GM10847 (cell line): ENCODE data around the gene TMEM98.

ENCODE experiments used
- POLR2A ChIP-seq: IDR thresholded peaks from 2 replicates; pipeline ENCODE4 v1.6.1; 2011; ENCODE audit not compliant: insufficient read length; ENCODE audit errors: extremely low read depth

TMEM98 gene

GRCh38 chr17:32909787-32910369, 18.1 kb upstream of the TMEM98 start:
- no peak for TF ChIP-seq POLR2A

DNA sequence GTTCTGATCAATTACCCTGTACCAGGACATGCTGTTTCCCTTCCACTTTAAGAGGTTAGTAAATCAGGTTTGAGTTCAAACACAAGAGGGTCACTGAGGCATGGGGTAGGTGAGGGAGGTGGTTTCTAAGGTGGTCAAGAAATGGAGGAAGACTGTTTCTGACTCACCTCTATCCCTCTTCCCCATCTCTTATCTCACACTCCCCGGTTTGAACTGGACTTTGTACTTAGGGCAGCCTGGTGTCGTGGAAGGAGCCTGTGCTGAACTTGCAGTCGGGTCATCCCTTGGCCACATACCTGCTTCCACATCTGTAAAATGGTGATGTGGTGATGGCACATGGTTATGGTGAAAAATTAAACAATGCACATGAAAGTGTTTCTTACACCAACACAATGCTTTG, 17.2 kb upstream of the TMEM98 start:
- no peak for TF ChIP-seq POLR2A

DNA sequence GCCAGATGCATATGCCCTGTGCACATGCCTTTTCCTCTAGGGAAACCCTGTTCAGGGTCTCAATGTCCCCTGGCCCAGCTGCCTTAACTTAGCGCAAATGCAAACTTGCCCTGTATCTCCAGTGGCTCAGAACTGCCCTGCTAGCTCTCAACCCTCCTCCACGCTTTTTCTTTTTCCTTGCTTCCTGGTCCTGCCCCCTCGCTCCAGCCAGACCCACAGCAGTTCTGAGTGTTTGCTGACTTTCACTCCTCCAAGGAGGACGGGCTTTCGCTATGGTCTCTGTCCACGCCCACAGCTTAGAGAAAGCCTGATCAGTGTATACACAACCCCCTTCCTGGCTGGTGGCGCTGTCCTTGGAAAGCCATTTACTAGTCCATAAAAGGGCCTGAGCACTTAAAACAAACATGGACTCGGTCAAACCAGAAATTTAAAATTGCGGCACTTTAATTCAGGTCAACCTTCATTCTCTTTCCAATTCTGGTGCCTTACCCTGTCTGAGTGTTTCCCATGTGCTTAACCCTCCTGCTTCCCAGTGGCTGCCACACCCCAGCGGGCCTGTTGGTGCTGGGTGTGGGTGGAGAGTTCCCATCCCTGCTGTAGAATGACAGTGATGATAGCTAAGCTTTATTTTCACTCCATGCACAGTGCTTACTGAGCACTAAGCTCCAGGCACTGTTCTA, 15.6 kb upstream of the TMEM98 start:
- TF ChIP-seq POLR2A: no peak

DNA sequence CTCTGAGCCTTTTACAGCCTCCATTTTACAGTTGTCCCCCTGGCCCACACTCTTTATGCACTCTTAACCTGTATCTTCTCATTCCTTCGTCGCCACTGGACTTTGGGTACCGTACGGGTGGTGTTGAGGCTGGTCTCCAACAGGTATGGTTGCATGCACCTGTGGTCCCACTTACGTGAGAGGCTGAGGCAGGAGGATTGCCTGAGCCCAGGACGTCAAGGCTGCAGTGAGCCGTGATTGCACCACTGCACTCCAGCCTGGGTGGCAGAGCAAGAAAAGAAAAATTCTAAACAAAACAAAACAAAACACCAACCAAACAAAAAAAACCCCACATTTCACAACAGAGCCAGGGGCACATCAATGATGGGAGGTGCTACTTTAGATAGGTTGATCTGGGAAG, 14.4 kb upstream of the TMEM98 start:
- TF ChIP-seq POLR2A: no peak

DNA sequence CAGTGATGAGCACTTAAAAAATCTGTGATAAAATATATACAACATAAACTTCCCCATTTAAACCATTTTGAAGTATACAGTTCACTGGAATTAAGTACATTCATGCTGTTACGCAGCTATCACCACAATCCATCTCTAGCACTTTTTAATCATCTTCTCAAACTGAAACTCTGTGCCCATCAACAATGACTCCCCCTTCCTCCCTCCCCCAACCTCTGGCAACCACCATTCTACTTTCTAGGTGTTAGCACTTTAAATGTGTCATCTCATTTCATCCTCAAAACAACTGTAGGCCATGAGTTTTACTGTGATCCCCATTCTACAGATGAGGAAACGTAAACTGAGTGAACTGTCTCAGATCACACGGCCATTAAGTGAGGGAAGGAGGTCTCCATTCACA, 13.8 kb upstream of the TMEM98 start:
- no peak for TF ChIP-seq POLR2A

GRCh38 chr17:32915245-32915644, 12.7 kb upstream of the TMEM98 start:
- no peak for TF ChIP-seq POLR2A

GRCh38 chr17:32916134-32916533, 11.8 kb upstream of the TMEM98 start:
- TF ChIP-seq POLR2A: no peak

- TF ChIP-seq POLR2A: no peak
Observed at GRCh38 chr17:32917081-32917480, 10.9 kb upstream of the TMEM98 start.

DNA sequence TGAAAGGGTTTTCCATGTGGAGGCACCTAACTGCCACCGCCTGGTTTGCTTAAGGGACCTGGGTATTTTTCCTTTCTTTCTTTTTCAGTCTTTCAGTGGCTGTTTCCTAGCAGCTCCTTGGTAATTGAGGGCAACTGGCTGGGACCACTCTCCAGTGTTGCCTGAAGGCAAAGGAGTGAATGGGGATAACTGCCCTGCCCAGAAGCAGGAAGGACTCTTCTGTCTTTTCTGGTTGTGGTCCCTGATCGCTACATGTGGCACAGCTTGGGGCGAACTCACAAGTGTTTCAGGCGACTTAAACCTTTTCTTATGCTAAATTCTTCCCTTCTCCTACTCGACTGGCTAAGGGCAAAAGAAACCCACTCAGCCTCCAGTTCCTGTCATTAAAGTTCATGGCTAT, 10.1 kb upstream of the TMEM98 start:
- no peak for TF ChIP-seq POLR2A

DNA sequence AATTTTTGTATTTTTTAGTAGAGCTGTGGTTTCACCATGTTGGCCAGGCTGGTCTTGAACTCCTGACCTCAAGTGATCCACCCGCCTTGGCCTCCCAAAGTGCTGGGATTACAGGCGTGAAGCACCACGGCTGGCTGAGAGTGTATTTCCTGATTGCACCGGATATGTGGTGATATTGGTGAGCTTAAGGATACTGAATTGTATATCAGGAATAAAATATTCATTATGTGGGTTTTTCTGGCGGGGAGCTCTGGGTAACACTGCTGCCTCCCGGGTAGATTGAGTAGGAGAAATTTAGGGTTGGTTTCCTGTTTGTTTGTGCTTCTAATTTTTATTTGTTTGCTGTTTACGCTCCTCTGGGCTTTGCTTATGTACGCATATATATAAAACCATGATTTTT, 7.7 kb upstream of the TMEM98 start:
- no peak for TF ChIP-seq POLR2A

- TF ChIP-seq POLR2A: no peak
Observed at GRCh38 chr17:32921017-32921416, 6.9 kb upstream of the TMEM98 start.

GRCh38 chr17:32926183-32926582, 1.8 kb upstream of the TMEM98 start:
- no peak for TF ChIP-seq POLR2A

DNA sequence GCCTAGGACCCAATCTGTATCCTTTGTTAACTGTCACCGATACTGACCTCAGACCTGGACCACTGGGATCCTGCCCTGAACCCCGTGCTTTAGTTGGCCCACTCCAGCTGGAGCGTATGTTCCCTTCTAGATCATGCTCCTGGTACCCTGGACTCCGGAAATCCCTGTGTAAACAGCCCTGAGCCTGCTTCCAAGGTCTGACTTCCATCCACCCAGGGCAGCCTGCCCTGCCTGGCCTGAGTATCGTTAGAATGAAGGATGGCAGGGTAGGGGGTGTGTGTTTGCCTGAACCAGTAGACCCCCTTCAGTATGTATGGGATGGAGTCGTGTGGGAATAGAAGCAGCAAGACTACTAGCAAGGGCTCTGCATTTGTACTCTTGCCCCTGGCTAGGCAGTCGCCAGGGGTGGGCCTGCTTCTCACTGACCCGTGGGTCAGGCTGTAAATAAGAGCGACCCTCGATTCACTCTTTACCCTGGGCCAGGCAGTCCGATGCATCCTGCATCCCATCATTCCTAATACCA, 691 bp upstream of the TMEM98 start:
- TF ChIP-seq POLR2A: no peak

GRCh38 chr17:32928586-32929535, 908 bp downstream of the TMEM98 start:
- TF ChIP-seq POLR2A: no peak

- no peak for TF ChIP-seq POLR2A
Observed at GRCh38 chr17:32929588-32929987, 1.6 kb downstream of the TMEM98 start.

GRCh38 chr17:32930512-32930911, 2.6 kb downstream of the TMEM98 start:
- TF ChIP-seq POLR2A: no peak
